Endometrial microvascular endothelial cells (primary cell): ENCODE results near the gene TSPAN33. TPM values are rescaled to one million over a fixed set of nuclear protein-coding genes. Genes with fewer than 3 reads are reported as not detected.
"Not testable (repeated sequence)": the region's sequence is repeated elsewhere in the genome, so short reads cannot be mapped to it uniquely, and the experiment has no call there.

Experiments used
- in situ Hi-C: cut with HindIII; loops from 2 replicates; pipeline ENCODE4 v1.10.0; 2017; ENCODE audit warnings: low sequenced_read_pairs, low pct_unique_long_range_greater_than_20kb; ENCODE audit errors: inconsistent ontology term
- total RNA-seq: library from RNA; depleted of rRNA; stranded (reverse); fragments of >200 nt; gene quantifications from one replicate; pipeline ENCODE4 v1.2.3, GENCODE V29; 2015; ENCODE audit errors: inconsistent ontology term

Gene TSPAN33
- total RNA-seq, 1 donor from 2014 or later, result 3.6 TPM

GRCh38 chr7:129199406-129199805, 54.9 kb downstream of the TSPAN33 start:
- in situ Hi-C loops, result no loop called here

DNA sequence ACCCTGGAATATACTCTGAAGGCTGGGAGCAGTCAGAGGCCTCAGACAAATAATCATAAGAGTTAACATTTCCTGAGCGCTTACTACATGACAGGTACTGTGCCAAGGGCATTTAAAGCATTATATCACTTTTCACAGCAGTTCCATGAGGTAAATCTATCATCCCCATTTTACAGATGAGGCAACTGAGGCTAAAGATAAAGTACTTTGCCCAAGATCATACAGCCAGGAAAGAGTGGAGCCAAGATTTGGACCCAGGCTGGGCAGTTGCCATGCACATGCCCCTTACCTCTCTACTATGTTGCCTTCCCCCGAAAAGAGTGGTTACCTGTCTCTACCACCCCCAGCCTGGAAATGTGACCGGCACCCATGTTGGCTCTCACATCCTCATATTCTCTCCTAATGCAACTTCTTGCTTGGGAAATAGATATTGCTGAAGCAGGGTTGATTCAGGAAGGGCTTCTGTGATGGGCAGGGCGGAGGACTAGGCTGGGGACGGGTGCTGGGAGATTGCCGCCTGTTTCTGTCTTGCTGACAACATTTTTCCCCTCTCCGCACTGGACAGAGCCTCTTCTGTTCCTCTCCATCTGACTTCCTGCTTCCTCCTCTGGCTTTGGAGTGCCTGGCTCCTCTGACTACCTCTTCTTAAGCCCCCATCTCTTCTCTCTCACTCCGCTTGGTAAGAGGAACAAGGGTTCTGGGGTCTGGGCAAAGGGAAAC, 57.7 kb downstream of the TSPAN33 start:
- in situ Hi-C loops, result no loop called here

DNA sequence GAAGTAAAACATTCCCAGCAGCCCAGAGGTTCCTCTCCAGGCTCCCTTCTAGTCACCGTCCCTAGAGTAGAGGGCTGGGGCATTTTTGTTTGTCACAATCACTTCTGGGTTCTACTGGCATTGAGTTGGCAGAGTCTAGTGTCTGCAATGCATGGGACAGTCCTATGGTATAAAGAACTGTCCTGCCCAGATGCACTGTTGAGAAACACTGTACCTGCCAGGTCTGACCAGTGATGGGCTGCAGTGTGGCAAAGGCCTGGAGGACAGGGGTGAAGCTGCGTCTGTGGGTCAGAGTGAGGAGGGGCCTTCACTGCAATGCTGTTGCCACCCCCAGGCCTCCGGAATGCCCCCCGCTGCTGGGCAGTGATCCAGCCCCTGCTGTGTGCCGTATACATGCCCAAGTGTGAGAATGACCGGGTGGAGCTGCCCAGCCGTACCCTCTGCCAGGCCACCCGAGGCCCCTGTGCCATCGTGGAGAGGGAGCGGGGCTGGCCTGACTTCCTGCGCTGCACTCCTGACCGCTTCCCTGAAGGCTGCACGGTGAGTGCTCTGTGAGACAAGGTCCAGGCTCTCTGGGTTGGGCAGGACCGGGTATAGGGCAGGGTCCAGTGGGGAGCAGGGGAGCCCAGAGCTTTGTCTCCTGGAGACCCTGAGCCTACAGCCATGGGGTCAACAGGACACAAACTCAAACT, 58.7 kb downstream of the TSPAN33 start:
- in situ Hi-C loops, result no loop called here

- in situ Hi-C loops, result no loop called here
Observed at GRCh38 chr7:129205126-129205818, 60.8 kb downstream of the TSPAN33 start.

- in situ Hi-C loops, result no loop called here
Observed at GRCh38 chr7:129205987-129206785, 61.7 kb downstream of the TSPAN33 start.

DNA sequence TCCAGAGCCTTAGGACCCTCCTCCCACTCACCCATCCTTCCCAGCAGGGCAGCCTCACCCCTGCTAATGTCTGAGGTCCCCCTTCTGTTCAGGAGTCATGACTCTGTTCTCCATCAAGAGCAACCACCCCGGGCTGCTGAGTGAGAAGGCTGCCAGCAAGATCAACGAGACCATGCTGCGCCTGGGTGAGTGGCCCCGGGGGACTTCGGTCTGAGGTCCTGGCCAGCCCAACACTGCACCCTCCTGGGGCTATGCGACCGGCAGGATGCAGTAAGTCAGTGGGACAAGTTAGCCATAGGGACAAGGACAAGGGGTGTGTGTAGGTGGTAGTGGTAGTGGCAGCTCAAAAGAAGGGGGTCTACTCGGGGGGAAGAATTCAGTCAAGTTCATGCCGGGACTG, 64.2 kb downstream of the TSPAN33 start:
- in situ Hi-C loops, result no loop called here

GRCh38 chr7:129209067-129209926, 64.8 kb downstream of the TSPAN33 start:
- in situ Hi-C loops, result no loop called here

GRCh38 chr7:129210256-129210988, 65.9 kb downstream of the TSPAN33 start:
- in situ Hi-C loops, result no loop called here

DNA sequence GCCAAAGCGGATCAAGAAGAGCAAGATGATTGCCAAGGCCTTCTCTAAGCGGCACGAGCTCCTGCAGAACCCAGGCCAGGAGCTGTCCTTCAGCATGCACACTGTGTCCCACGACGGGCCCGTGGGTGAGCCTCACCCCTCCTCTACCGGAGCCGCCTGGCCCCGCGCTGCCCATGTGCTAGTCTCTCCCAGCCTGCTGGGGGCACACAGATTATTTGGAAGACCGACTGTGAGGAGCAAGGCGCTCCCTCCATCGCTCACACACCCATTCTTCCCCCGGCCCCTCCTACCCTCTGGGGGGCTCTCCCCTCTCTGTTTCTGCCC, 66.4 kb downstream of the TSPAN33 start:
- in situ Hi-C loops, result no loop called here

- in situ Hi-C loops, result no loop called here
Observed at GRCh38 chr7:129212126-129212525, 67.6 kb downstream of the TSPAN33 start.

- in situ Hi-C loops, result no loop called here
Observed at GRCh38 chr7:129212596-129212995, 68.1 kb downstream of the TSPAN33 start.

- in situ Hi-C loops, result no loop called here
Observed at GRCh38 chr7:129213828-129214227, 69.3 kb downstream of the TSPAN33 start.

DNA sequence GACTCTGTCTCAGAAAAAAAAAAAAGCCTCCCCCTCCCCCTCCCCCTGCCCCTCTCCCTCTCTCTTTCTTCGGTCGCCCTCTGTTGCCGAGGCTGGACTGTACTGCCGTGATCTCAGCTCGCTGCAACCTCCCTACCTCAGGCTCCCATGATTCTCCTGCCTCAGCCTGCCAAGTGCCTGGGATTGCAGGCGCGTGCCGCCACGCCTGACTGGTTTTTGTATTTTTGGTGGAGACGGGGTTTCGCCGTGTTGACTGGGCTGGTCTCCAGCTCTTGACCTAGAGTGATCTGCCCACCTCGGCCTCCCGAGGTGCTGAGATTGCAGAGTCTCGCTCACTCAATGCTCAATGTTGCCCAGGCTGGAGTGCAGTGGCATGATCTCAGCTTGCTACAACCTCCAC, 71.2 kb downstream of the TSPAN33 start:
- in situ Hi-C loops, result not testable (repeated sequence)

DNA sequence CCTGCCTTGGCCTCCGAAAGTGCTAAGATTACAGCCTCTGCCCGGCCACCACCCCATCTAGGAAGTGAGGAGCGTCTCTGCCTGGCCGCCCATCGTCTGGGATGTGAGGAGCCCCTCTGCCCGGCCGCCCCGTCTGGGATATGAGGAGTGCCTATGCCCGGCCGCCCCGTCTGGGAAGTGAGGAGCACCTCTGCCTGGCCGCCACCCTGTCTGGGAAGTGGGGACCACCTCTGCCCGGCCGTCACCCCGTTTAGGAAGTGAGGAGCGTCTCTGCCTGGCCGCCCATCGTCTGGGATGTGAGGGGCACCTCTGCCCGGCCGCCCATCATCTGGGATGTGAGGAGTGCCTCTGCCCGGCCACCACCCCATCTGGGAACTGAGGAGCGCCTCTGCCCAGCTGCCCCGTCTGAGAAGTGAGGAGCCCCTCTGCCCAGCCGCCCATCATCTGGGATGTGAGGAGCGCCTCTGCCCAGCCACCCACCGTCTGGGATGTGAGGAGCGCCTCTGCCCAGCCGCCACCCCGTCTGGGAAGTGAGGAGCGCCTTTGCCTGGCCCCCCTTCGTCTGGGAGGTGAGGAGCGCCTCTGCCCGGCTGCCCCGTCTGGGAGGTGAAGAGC, 71.7 kb downstream of the TSPAN33 start:
- in situ Hi-C loops, result not testable (repeated sequence)

DNA sequence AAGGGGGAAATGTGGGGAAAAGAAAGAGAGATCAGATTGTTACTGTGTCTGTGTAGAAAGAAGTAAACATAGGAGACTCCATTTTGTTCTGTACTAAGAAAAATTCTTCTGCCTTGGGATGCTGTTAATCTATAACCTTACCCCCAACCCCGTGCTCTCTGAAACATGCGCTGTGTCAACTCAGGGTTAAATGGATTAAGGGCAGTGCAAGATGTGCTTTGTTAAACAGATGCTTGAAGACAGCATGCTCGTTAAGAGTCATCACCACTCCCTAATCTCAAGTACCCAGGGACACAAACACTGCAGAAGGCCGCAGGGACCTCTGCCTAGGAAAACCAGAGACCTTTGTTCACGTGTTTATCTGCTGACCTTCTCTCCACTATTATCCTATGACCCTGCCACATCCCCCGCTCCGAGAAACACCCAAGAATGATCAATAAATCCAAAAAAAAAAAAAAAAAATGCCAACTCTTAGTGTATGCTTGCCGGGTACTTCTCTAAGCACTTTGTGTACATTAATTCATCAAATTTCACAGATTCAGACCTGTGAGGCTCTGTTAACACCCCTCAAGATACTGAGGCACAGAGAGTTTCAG, 72.4 kb downstream of the TSPAN33 start:
- in situ Hi-C loops, result not testable (repeated sequence)

- in situ Hi-C loops, result no loop called here
Observed at GRCh38 chr7:129218514-129219062, 74.1 kb downstream of the TSPAN33 start.

DNA sequence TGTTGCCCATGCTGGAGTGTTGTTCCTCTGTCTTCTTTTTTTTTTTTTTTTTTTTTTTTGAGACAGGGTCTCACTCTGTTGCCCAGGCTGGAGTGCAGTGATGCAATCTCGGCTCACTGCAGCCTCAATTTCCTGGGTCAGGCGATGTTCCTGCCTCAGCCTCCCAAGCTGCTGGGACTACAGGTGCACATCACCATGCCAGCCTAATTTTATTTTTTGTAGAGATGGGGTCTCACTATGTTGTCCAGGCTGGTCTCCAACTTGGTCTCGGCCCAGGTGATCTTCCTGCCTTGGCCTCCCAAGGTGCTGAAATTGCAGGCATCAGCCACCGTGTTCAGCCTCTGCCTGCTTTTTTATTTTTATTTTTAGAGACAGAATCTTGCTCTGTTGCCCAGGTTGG, 74.7 kb downstream of the TSPAN33 start:
- in situ Hi-C loops, result not testable (repeated sequence)
